Measurements from ENCODE around the gene ZNRD2.

DNA sequence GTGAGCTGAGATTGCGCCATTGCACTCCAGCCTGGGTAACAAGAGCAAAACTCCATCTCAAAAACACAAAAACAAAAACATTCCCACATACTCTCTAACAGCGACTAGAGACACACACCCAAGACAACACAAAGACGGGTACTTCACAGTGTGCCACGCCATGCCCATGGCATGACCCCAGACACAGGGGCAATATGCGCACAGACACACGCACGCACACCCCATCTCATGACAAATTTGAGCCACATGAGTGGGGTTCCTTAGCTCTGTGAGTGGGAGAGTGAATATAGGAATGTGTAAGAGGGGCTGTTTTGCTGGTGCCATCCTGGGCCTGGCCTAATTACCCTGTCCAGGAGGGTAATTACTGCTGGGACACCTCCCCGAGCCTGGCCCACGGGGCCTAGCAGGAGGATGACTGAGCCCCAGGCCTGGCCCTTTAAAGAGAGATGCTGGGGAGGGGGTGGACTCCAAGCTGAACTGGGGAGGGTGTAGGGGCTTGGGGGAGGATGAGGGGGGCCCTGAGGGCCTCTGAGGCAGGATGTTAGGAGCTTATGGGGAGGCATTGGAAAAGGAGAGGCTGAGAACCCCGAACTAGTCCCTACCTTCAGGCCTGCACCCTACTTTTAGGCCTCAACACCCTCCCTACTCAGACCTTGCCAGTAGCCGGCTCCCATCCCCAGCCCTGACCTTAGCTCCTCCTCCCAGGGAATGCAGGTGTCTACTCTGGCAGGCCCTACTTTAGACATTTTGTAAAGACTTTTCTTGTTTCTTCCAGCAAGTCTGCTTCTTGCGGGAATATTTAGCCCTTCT lies 13.6 kb upstream of the ZNRD2 start:
- TF ChIP-seq, protein P1, sequence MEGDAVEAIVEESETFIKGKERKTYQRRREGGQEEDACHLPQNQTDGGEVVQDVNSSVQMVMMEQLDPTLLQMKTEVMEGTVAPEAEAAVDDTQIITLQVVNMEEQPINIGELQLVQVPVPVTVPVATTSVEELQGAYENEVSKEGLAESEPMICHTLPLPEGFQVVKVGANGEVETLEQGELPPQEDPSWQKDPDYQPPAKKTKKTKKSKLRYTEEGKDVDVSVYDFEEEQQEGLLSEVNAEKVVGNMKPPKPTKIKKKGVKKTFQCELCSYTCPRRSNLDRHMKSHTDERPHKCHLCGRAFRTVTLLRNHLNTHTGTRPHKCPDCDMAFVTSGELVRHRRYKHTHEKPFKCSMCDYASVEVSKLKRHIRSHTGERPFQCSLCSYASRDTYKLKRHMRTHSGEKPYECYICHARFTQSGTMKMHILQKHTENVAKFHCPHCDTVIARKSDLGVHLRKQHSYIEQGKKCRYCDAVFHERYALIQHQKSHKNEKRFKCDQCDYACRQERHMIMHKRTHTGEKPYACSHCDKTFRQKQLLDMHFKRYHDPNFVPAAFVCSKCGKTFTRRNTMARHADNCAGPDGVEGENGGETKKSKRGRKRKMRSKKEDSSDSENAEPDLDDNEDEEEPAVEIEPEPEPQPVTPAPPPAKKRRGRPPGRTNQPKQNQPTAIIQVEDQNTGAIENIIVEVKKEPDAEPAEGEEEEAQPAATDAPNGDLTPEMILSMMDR (IDR thresholded peaks at IDR 0.05), result no peak
- no peak for TF ChIP-seq POLR2AphosphoS5 (IDR thresholded peaks at IDR 0.05; ENCODE audit: insufficient read depth in 1 of 2, low read depth in 1 of 2)
- TF ChIP-seq POLR2A (IDR thresholded peaks at IDR 0.05), result no peak

All from vagina (tissue), 2 donors.